Measurements from ENCODE around the gene TRAF5. TPM values are rescaled to one million over a fixed set of nuclear protein-coding genes. Genes with fewer than 3 reads are reported as not detected.
"Not testable (repeated sequence)": the region's sequence is repeated elsewhere in the genome, so short reads cannot be mapped to it uniquely, and the experiment has no call there.

The TRAF5 gene
- total RNA-seq, 1 donor from 2014 or later, result 16.3 TPM

- DNase-seq (ENCODE audit: low spot score in 2 of 2), result no peak
- no peak for FAIRE-seq
These were observed 48.6 kb downstream of the TRAF5 start for GRCh38 chr1:211375146-211375818.

- no peak for FAIRE-seq
These were observed 49.3 kb downstream of the TRAF5 start for GRCh38 chr1:211375949-211376348.

GRCh38 chr1:211376807-211377470 is 50.3 kb downstream of the TRAF5 start:
- no peak for DNase-seq (ENCODE audit: low spot score in 2 of 2)
- no peak for FAIRE-seq

More at GRCh38 chr1:211375949-211376348, 49.3 kb downstream of the TRAF5 start:
- no peak for DNase-seq (ENCODE audit: low spot score in 2 of 2)

GRCh38 chr1:211377539-211378450 is 51.2 kb downstream of the TRAF5 start:
- FAIRE-seq, result no peak
- no peak for DNase-seq (ENCODE audit: low spot score in 2 of 2)

GRCh38 chr1:211378844-211379243 is 52.2 kb downstream of the TRAF5 start:
- DNase-seq (ENCODE audit: low spot score in 2 of 2) (no peak), FAIRE-seq (no peak)

- FAIRE-seq (no peak), DNase-seq (ENCODE audit: low spot score in 2 of 2) (no peak)
These were observed 52.8 kb downstream of the TRAF5 start for GRCh38 chr1:211379446-211379845.

- FAIRE-seq, result no peak
- DNase-seq (ENCODE audit: low spot score in 2 of 2), result no peak
These were observed 55.0 kb downstream of the TRAF5 start for GRCh38 chr1:211381481-211382181.

GRCh38 chr1:211382182-211382713 is 55.6 kb downstream of the TRAF5 start:
- no peak for FAIRE-seq
- no peak for DNase-seq (ENCODE audit: low spot score in 2 of 2)

- peak; percentile 60 to 86 for DNase-seq (ENCODE audit: low spot score in 2 of 2)
- FAIRE-seq, result no peak
These were observed 56.3 kb downstream of the TRAF5 start for GRCh38 chr1:211382714-211383480.

- no peak for FAIRE-seq
- no peak for DNase-seq (ENCODE audit: low spot score in 2 of 2)
These were observed 57.9 kb downstream of the TRAF5 start for GRCh38 chr1:211384524-211384923.

GRCh38 chr1:211386921-211387320 is 60.3 kb downstream of the TRAF5 start:
- DNase-seq (ENCODE audit: low spot score in 2 of 2) (no peak), FAIRE-seq (no peak)

GRCh38 chr1:211390829-211391228 is 64.2 kb downstream of the TRAF5 start:
- not testable (repeated sequence) for DNase-seq (ENCODE audit: low spot score in 2 of 2); FAIRE-seq

GRCh38 chr1:211393203-211393602 is 66.6 kb downstream of the TRAF5 start:
- DNase-seq (ENCODE audit: low spot score in 2 of 2) (no peak), FAIRE-seq (no peak)

GRCh38 chr1:211398266-211398930 is 71.8 kb downstream of the TRAF5 start:
- FAIRE-seq; DNase-seq (ENCODE audit: low spot score in 2 of 2): not testable (repeated sequence)

GRCh38 chr1:211399851-211400393 is 73.3 kb downstream of the TRAF5 start:
- FAIRE-seq; DNase-seq (ENCODE audit: low spot score in 2 of 2): not testable (repeated sequence)

GRCh38 chr1:211401751-211402150 is 75.1 kb downstream of the TRAF5 start:
- not testable (repeated sequence) for FAIRE-seq; DNase-seq (ENCODE audit: low spot score in 2 of 2)

GRCh38 chr1:211406086-211406485 is 79.5 kb downstream of the TRAF5 start:
- not testable (repeated sequence) for DNase-seq (ENCODE audit: low spot score in 2 of 2); FAIRE-seq

GRCh38 chr1:211407749-211408148 is 81.1 kb downstream of the TRAF5 start:
- not testable (repeated sequence) for DNase-seq (ENCODE audit: low spot score in 2 of 2); FAIRE-seq

Data from frontal cortex (tissue), 4 donors.